ENCODE data around the gene SCUBE1. TPM values are rescaled to one million over a fixed set of nuclear protein-coding genes. Genes with fewer than 3 reads are reported as not detected.

The SCUBE1 gene
- total RNA-seq, 2 experiments from 2014 or later: not detected

DNA sequence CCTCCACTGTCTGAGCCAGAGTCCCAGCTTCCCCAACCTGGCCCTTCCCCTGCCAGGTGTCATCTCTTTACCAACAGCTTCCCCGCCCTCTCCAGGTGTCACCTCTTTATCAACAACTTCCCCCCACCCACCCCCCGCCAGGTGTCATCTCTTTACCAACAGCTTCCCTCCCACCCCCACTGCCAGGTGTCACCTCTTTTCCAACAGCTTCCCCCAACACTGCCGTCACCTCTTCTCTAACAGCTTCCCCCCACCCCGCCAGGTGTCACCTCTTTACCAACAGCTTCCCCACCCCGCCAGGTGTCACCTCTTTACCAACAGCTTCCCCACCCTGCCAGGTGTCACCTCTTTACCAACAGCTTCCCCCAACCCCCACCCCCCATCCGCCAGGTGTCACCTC lies 126.4 kb downstream of the SCUBE1 start:
- no peaks in the 10 kb centered on the region for H3K36me3 Mint-ChIP-seq (ENCODE audit: low read depth)
- no peak for ATAC-seq
- ChIA-PET POLR2A (no interaction called here), CTCF (no interaction called here)
- no peaks in the 10 kb centered on the region for H3K27me3 Mint-ChIP-seq
- no peak overlapping the region for H3K27ac Mint-ChIP-seq
- no peaks in the 10 kb centered on the region for H3K4me1 Mint-ChIP-seq
- no peaks in the 10 kb centered on the region for H3K9me3 Mint-ChIP-seq (ENCODE audit: low read depth)
- DNase-seq: no peak
- intact Hi-C loops (cut with DNase I, micrococcal nuclease): no loop called here
- H3K4me3 Mint-ChIP-seq: no peak overlapping the region

DNA sequence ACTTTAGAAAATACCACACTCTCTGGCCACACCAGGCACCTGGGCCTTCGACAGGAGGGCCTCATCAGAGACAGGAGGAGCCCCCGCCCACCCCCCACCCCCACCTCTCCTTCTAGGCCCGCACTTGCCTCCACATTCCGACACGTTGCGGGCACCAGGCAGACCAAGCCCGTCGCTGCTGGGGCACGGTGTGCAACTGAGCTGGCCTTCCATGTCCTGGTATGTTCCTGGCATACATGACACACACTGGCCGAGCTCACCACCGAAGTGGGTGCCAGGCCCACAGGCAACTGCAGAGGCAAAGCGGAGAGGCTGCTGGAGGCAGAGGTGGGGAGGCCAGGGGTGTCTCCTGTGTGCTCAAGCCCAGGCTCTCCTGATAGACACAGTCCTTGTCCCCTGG lies 129.2 kb downstream of the SCUBE1 start:
- DNase-seq (no peak), ATAC-seq (no peak)
- Mint-ChIP-seq H3K36me3 (ENCODE audit: low read depth) (no peaks in the 10 kb centered on the region), H3K4me1 (no peaks in the 10 kb centered on the region), H3K4me3 (no peak overlapping the region), H3K27ac (no peak overlapping the region), H3K27me3 (no peaks in the 10 kb centered on the region), H3K9me3 (ENCODE audit: low read depth) (no peaks in the 10 kb centered on the region)
- intact Hi-C loops (cut with DNase I, micrococcal nuclease): no loop called here
- POLR2A ChIA-PET: no interaction called here
- CTCF ChIA-PET: no interaction called here

DNA sequence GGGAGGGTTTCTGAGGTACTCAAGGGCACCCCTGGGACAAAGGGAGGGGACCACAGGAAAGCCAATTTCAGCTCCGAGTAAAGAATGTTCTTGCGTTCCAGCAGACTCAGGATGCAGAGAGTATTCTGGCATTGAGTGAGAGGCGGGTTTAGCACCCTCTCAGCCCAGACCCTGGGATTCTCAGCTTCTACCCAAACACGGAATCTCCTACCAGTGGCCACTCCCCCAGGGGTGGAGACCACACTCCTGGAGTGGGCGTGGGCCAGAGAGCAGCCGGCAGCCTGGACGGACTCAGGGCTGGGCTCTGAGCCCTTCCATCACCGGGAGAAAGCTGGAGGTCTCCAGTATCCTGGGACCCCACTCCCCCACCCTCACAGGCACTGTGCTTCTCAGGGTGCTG lies 130.1 kb downstream of the SCUBE1 start:
- Mint-ChIP-seq H3K36me3 (ENCODE audit: low read depth) (no peaks in the 10 kb centered on the region), H3K27ac (no peak overlapping the region)
- POLR2A ChIA-PET: no interaction called here

DNA sequence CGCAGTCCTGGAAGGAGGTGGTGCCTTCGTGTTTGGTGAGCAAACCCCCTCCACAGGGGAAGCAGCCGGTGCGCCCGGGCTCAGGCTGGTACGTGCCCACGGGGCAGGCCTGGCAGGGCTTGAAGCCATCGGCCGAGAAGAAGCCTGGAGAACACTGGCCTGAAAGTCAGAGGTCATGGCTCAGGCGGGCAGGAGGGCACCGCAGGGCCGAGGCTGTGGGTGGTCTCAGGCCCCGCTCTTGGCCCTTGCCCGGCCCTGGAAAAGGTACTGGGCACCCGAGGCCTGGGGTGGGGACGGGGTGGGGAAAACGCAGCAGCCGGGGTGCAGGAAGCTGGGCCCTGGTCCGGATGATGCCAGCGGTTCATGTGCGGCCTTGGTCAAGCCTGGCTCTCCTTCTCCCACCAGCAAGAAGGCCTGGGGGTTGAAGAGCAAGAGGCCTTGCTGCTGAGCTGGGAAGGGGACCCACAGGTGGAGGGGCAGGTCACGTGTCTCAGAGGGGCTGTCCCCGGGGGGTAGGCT lies 130.7 kb downstream of the SCUBE1 start:
- no peak overlapping the region for H3K27ac Mint-ChIP-seq
- DNase-seq: no peak
- H3K9me3 Mint-ChIP-seq (ENCODE audit: low read depth): no peaks in the 10 kb centered on the region
- CTCF ChIA-PET: interaction anchor here (1.5 kb wide), 1 partner anchor 25 kb away, joined by 4 read pairs; no protein-coding TSS in a partner anchor
- intact Hi-C loops (cut with DNase I, micrococcal nuclease): no loop called here
- H3K4me3 Mint-ChIP-seq: no peak overlapping the region
- POLR2A ChIA-PET: no interaction called here
- no peaks in the 10 kb centered on the region for H3K27me3 Mint-ChIP-seq
- no peak for ATAC-seq
- H3K36me3 Mint-ChIP-seq (ENCODE audit: low read depth): no peaks in the 10 kb centered on the region
- H3K4me1 Mint-ChIP-seq: no peaks in the 10 kb centered on the region

More for the DNA sequence above, 130.1 kb downstream of the SCUBE1 start:
- H3K9me3 Mint-ChIP-seq (ENCODE audit: low read depth): no peaks in the 10 kb centered on the region
- H3K4me3 Mint-ChIP-seq: no peak overlapping the region
- ATAC-seq (no peak), DNase-seq (no peak)
- no peaks in the 10 kb centered on the region for H3K27me3 Mint-ChIP-seq
- no peaks in the 10 kb centered on the region for H3K4me1 Mint-ChIP-seq
- CTCF ChIA-PET: interaction anchor here (1.5 kb wide), 1 partner anchor 25 kb away, joined by 4 read pairs; no protein-coding TSS in a partner anchor
- intact Hi-C loops (cut with DNase I, micrococcal nuclease): no loop called here

DNA sequence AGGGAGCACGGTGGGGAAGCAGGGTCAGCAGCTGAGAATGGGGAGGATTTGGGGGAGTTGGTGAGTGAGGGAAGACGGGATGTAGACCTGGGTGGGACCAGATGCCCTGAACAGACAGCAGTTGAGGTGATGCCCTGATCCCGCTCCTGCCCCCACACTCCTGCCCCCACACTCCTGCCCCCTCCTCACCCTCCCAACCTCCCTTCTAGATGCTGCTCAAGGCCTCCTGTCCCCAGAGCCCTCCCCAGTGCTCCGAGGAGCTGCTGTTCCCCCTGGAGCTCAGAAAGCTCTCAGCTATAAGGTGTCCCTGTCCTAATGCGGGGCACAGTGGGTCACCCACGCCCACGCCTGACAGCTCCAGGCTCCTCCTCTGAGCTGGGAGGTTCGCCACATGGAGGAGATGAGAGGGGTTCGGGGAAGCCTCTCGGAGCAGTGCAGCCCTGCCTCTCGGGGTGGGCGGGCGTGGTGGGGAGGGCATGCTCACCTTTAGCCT lies 131.2 kb downstream of the SCUBE1 start:
- ChIA-PET POLR2A (no interaction called here), CTCF (interaction anchor here (1.5 kb wide), 1 partner anchor 24 kb away, joined by 4 read pairs; no protein-coding TSS in a partner anchor)
- H3K4me1 Mint-ChIP-seq: no peaks in the 10 kb centered on the region
- no peaks in the 10 kb centered on the region for H3K27me3 Mint-ChIP-seq
- H3K4me3 Mint-ChIP-seq: no peak overlapping the region
- no peak overlapping the region for H3K27ac Mint-ChIP-seq
- H3K9me3 Mint-ChIP-seq (ENCODE audit: low read depth): no peaks in the 10 kb centered on the region
- intact Hi-C loops (cut with DNase I, micrococcal nuclease): no loop called here
- ATAC-seq (no peak), DNase-seq (no peak)
- no peaks in the 10 kb centered on the region for H3K36me3 Mint-ChIP-seq (ENCODE audit: low read depth)

DNA sequence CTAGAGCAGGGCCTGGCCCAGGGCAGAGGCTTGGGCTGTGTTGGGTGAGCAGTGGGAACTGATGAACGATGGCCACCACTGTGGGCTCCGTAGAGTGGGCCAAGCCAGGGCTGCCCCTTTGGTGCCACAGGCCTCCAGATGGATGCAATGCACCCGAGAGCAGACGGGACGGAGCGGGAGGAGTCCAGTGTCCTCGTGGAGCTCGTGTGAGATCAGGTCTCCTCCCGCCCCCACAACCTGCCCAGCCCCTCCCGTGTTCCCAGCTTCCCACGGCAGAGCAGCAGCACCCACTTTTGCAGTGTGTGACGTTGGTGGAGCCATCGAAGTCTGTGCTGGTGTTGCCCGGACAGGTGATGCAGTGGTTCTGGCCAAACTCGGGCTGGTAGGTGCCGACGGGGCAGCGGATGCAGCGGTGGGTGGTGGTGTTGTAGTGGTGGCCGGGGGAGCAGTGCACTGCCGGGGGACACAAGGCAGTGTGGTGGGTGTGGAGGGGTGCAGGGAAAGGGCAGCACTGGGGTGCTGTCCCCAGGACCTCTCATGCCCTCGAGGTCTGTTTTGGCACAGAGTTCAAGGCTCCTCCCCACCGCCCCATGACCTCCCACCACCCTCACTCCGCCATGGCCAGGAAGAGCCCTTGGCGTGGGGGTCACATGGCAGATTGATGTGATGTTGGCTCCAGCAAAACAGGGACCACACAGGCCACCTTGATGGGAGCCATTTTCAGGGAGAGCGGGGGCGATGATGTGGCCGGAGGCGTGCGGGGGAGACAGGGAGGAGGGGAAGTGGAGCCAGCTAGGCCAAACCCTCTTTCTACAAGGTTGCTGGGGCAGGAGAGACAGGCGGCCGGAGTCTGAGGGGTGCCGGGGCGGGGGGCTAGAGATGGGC lies 132.3 kb downstream of the SCUBE1 start:
- ChIA-PET POLR2A (no interaction called here), CTCF (no interaction called here)
- Mint-ChIP-seq H3K9me3 (ENCODE audit: low read depth) (no peaks in the 10 kb centered on the region), H3K4me1 (peaks cover 3% of the 10 kb centered on the region), H3K36me3 (ENCODE audit: low read depth) (no peaks in the 10 kb centered on the region), H3K27me3 (no peaks in the 10 kb centered on the region), H3K4me3 (no peak overlapping the region), H3K27ac (no peak overlapping the region)
- intact Hi-C loops (cut with DNase I, micrococcal nuclease): no loop called here
- DNase-seq: no peak
- ATAC-seq: no peak

DNA sequence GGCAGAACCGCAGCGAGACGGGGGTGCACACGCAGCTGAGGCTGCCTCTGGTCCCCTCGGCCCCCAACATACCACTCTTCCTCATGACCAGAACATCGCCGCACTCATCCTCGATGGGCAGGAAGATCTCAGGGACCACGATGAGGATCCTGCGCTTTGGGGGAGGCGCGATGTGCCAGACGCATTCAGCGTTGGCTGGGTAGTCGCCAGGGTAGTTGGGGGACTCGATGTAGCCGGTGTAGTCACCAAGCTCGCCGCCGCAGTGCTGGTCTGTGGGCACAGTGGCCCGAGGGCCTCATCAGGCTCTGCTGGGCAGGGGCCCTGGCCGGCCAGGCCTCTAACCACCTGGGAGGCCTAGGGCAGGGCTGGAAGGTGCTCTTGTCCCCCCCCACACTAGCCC lies 133.2 kb downstream of the SCUBE1 start:
- H3K27ac Mint-ChIP-seq: no peak overlapping the region
- no peaks in the 10 kb centered on the region for H3K27me3 Mint-ChIP-seq
- intact Hi-C loops (cut with DNase I, micrococcal nuclease): no loop called here
- ChIA-PET POLR2A (no interaction called here), CTCF (no interaction called here)
- DNase-seq: no peak
- H3K9me3 Mint-ChIP-seq (ENCODE audit: low read depth): no peaks in the 10 kb centered on the region
- H3K4me3 Mint-ChIP-seq: no peak overlapping the region
- H3K4me1 Mint-ChIP-seq: peaks cover 3% of the 10 kb centered on the region
- no peaks in the 10 kb centered on the region for H3K36me3 Mint-ChIP-seq (ENCODE audit: low read depth)
- no peak for ATAC-seq

DNA sequence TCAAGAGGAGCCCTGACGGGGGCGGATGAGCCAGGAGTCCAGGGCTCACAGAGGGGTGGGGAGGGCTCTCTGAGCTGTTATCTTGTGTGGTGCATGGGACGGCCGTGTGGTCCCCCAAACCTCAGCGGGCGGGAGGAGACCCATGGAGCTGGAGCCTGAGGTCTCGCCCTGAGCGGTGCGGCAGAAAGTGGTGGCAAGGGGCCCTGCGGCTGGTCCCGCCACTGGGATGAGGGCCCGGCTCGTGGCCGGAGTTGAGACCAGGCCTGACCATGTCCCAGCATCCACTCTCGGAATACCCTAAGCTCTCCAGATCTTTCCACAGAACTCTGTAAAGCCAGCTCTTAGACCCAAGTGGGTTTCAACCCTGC lies 133.7 kb downstream of the SCUBE1 start:
- Mint-ChIP-seq H3K4me3 (no peak overlapping the region), H3K4me1 (peaks cover 3% of the 10 kb centered on the region), H3K27ac (no peak overlapping the region), H3K27me3 (no peaks in the 10 kb centered on the region), H3K9me3 (ENCODE audit: low read depth) (no peaks in the 10 kb centered on the region), H3K36me3 (ENCODE audit: low read depth) (no peaks in the 10 kb centered on the region)
- ChIA-PET CTCF (no interaction called here), POLR2A (no interaction called here)
- DNase-seq (no peak), ATAC-seq (no peak)
- intact Hi-C loops (cut with DNase I, micrococcal nuclease): no loop called here

DNA sequence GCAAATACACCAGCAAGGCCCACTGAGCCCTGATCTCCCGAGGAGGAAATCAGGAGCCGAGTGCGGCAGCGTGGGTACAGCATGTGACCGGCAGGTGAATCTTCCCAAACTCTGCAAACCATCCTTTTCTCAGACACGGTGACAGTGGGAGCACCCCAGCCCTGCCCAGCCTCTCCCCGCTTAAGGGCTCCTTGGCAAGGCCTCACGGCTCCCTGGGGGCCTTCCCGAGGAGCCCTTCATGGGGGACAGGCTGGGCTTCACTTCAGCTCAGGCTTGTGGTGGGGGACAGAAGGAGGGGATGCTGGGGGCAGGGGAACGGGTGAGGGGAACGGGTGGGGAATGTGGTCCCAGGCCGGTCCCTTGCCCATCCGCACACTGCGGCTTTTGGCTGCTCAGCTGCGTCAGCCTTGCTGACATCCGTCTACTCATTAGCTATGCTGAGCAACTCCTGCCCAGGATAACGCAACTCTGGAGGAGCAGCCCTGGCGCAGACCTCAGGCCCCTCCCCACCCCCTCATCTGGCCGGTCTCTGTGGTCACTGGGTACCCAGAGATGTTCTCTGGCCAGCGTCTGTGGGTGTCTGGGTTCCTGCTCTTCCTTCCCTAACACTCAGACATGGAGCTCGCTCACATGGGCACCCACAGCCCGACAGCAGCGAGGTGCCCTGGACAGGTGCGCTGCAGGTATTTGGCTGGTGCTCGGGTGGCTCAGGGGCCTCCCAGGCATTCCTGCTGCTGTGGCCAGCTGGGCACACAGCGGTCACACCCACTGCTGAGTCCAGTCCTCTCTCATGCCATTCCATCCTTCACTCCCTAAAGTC lies 134.3 kb downstream of the SCUBE1 start:
- Mint-ChIP-seq H3K9me3 (ENCODE audit: low read depth) (no peaks in the 10 kb centered on the region), H3K27ac (no peak overlapping the region), H3K4me1 (peaks cover 3% of the 10 kb centered on the region), H3K4me3 (no peak overlapping the region), H3K36me3 (ENCODE audit: low read depth) (no peaks in the 10 kb centered on the region), H3K27me3 (no peaks in the 10 kb centered on the region)
- ATAC-seq (no peak), DNase-seq (no peak)
- intact Hi-C loops (cut with DNase I, micrococcal nuclease): no loop called here
- POLR2A ChIA-PET: no interaction called here
- CTCF ChIA-PET: no interaction called here

DNA sequence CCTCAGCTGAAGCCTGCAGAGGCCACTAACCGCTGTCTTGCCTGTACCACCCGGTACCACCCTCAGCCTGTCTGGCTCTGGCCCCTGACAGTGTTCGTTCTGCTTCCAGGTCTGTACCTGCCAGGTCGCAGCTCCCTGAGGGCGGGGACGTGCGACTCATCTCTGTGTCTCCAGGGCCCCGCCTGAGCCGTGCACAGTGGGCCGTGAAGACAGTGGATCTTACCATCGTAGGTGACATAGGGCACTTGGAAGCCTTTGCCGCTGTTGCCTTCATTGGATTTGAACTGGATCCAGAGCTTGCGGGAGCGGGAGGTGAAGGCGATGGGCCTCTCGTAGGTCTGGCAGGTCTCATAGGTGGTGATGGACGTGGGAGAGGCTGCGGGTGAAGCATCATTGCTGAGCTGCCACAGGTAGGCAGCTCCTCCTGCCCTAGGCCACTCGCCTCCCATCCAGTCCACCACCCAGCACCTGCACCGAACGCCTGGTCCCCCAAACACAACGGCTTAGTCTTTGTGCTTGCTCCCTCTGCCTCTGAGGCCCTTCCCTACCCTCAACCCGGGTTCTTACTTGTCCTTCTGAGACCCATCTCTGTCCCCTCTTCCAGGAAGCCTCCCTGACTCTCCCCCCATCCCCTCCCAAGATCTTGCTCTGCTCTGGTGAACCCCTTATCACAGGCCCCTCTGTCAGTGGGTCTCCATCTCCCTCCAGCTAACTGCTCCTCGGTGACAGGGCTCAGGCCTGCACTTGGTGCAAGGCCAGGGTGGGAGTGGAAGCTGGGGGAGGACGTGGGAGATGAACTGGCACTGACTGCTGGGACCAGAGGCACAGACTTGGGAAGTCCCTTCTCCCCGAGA lies 135.1 kb downstream of the SCUBE1 start:
- Mint-ChIP-seq H3K36me3 (ENCODE audit: low read depth) (no peaks in the 10 kb centered on the region), H3K4me1 (peaks cover 3% of the 10 kb centered on the region), H3K27me3 (no peaks in the 10 kb centered on the region), H3K4me3 (no peak overlapping the region), H3K9me3 (ENCODE audit: low read depth) (no peaks in the 10 kb centered on the region), H3K27ac (no peak overlapping the region)
- intact Hi-C loops (cut with DNase I, micrococcal nuclease): no loop called here
- ATAC-seq (no peak), DNase-seq (no peak)
- ChIA-PET POLR2A (no interaction called here), CTCF (no interaction called here)

DNA sequence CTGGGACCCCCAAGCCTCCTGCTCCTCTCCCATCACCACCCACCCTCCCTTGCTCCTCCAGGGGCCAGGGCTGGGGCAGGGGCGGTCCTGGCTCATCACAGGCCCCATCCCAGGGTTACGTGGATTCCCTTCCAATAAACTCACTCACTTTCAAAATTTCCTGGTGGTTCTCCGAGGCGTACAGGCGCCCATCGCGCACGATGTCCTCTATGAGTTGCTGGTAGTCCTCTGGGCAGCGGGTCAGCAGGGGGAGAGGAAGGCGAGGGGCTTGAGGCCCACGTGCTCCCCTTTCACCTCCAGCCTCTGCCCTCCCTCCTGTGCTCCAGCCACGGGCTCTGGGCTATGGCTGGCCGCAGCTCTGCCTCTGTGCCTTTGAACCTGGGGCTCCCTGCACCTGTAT lies 135.8 kb downstream of the SCUBE1 start:
- Mint-ChIP-seq H3K4me3 (no peak overlapping the region), H3K27ac (no peak overlapping the region), H3K4me1 (peaks cover 3% of the 10 kb centered on the region), H3K27me3 (no peaks in the 10 kb centered on the region), H3K9me3 (ENCODE audit: low read depth) (no peaks in the 10 kb centered on the region), H3K36me3 (ENCODE audit: low read depth) (no peaks in the 10 kb centered on the region)
- ATAC-seq (no peak), DNase-seq (no peak)
- intact Hi-C loops (cut with DNase I, micrococcal nuclease): no loop called here
- CTCF ChIA-PET: no interaction called here
- POLR2A ChIA-PET: no interaction called here

All from activated CD4-positive, alpha-beta T cell treated with anti-CD3 and anti-CD28 coated beads for 36 hours (primary cell).